Caco-2 (cell line): ENCODE results near the gene SLC6A6. TPM values are rescaled to one million over a fixed set of nuclear protein-coding genes. Genes with fewer than 3 reads are reported as not detected.

Source experiments
- BruUV-seq: library from RNA; stranded (reverse); fragments of 400-500 nt; replicated peaks from 2 replicates; lab custom pipeline; 2021; lab: Mats Ljungman, UMichigan
- CTCF ChIA-PET: fragments of 300-600 bp; sonication (Branson Sonifier 250); formaldehyde crosslinking; loops from one replicate; lab custom pipeline; 2022; ENCODE audit warnings: antibody characterized with exemption; lab: Charles Lee
- POLR2A ChIA-PET: fragments of 300-600 bp; sonication (Branson Sonifier 250); formaldehyde crosslinking; loops from one replicate; lab custom pipeline; 2022; ENCODE audit warnings: antibody characterized with exemption; lab: Charles Lee
- DNase-seq, 2 experiments: peaks; one replicate each; pipeline versions ENCODE4 v3.0.0 to v3.0.0-alpha.2; 2020 to 2022
- H3K27me3 ChIP-seq: replicated peaks from 2 replicates; pipeline ENCODE4 v1.6.0; 2011; ENCODE audit warnings: low read length; ENCODE audit not compliant: control insufficient read depth, insufficient read depth
- H3K36me3 ChIP-seq: 2 replicates; pipeline ENCODE4 v1.5.1; 2011; ENCODE audit warnings: low read length; ENCODE audit not compliant: control insufficient read depth, insufficient read depth
- H3K4me1 ChIP-seq: fragments of 250-450 bp; sonication (Bioruptor Pico); 2 replicates; pipeline ENCODE4 v1.5.1; 2020; ENCODE audit warnings: mild to moderate bottlenecking
- H3K4me3 ChIP-seq: 2 replicates; pipeline ENCODE4 v1.5.1; 2011; ENCODE audit warnings: low read depth, mild to moderate bottlenecking, control low read depth, low read length
- H3K9me3 ChIP-seq: fragments of 250-450 bp; sonication (Bioruptor Pico); 2 replicates; pipeline ENCODE4 v1.5.1; 2020; ENCODE audit warnings: mild to moderate bottlenecking, moderate library complexity
- H3K27ac Mint-ChIP-seq: one replicate; pipeline ENCODE4 v1.8.0; 2022; ENCODE audit warnings: mixed read lengths; ENCODE audit not compliant: unreplicated experiment
- H3K27me3 Mint-ChIP-seq: one replicate; pipeline ENCODE4 v1.8.0; 2022; ENCODE audit warnings: mixed read lengths; ENCODE audit not compliant: insufficient read depth, unreplicated experiment
- H3K36me3 Mint-ChIP-seq: one replicate; pipeline ENCODE4 v1.8.0; 2022; ENCODE audit warnings: mild to moderate bottlenecking, mixed read lengths; ENCODE audit not compliant: insufficient read depth, unreplicated experiment
- H3K4me1 Mint-ChIP-seq: one replicate; pipeline ENCODE4 v1.8.0; 2022; ENCODE audit warnings: low read depth, mixed read lengths; ENCODE audit not compliant: unreplicated experiment
- H3K4me3 Mint-ChIP-seq: one replicate; pipeline ENCODE4 v1.8.0; 2022; ENCODE audit warnings: mild to moderate bottlenecking, moderate library complexity, mixed read lengths; ENCODE audit not compliant: unreplicated experiment
- H3K9me3 Mint-ChIP-seq: one replicate; pipeline ENCODE4 v1.8.0; 2022; ENCODE audit warnings: mixed read lengths; ENCODE audit not compliant: unreplicated experiment
- CTCF ChIP-seq, 2 experiments: fragments of 200-600 bp in 1 of 2; IDR thresholded peaks; 1 replicate in 1 of 2; 2 replicates in 1 of 2; pipeline versions ENCODE4 v1.5.1 to v1.8.0; 2011 to 2022; ENCODE audit warnings: antibody characterized with exemption in 1 of 2, control low read depth in 1 of 2, inconsistent platforms in 1 of 2, low read depth in 1 of 2, low read length in 1 of 2, mild to moderate bottlenecking in 1 of 2, moderate library complexity in 1 of 2; ENCODE audit not compliant: insufficient read depth in 1 of 2, severe bottlenecking in 1 of 2, unreplicated experiment in 1 of 2
- intact Hi-C: fragments of 100-400 bp; cut with micrococcal nuclease; formaldehyde crosslinking; loops from one replicate; pipeline ENCODE4 v1.10.0; 2022; ENCODE audit not compliant: unreplicated experiment
- total RNA-seq: library from RNA; stranded (reverse); gene quantifications from 2 replicates; pipeline ENCODE4 v1.2.3, GENCODE V29; 2022

Gene SLC6A6
- total RNA-seq, 1 experiment from 2014 or later: 49.6 TPM

GRCh38 chr3:14424711-14425580 is 22.5 kb downstream of the SLC6A6 start:
- Histone ChIP-seq H3K27me3 (no peaks in the 10 kb centered on the region), H3K9me3 (no peaks in the 10 kb centered on the region), H3K36me3 (peaks cover 1% of the 10 kb centered on the region; the same call in 1 of the 2 replicates), H3K4me3 (no peak overlapping the region), H3K4me1 (peaks cover 22% of the 10 kb centered on the region)
- TF ChIP-seq CTCF (IDR thresholded peaks at IDR 0.05; ENCODE audit: insufficient read depth in 1 of 2, low read depth in 1 of 2, low read length in 1 of 2, severe bottlenecking in 1 of 2, unreplicated experiment in 1 of 2): no peak
- Mint-ChIP-seq H3K36me3 (peaks cover 28% of the 10 kb centered on the region), H3K4me1 (peaks cover 13% of the 10 kb centered on the region), H3K9me3 (no peaks in the 10 kb centered on the region), H3K27me3 (no peaks in the 10 kb centered on the region), H3K27ac (no peak overlapping the region), H3K4me3 (no peak overlapping the region)
- ChIA-PET CTCF (interaction anchor here (0.6 to 0.9 kb wide), 2 partner anchors 129 to 275 kb away, joined by 3 read pairs; no protein-coding TSS in a partner anchor), POLR2A (no interaction called here)
- DNase-seq: no peak
- BruUV-seq: no TSS peak
- intact Hi-C loops: no loop called here

- ChIA-PET CTCF (interaction anchor here (0.6 to 0.9 kb wide), 2 partner anchors 130 to 276 kb away, joined by 3 read pairs; no protein-coding TSS in a partner anchor), POLR2A (no interaction called here)
- no peaks in the 10 kb centered on the region for H3K9me3 Mint-ChIP-seq
- Histone ChIP-seq H3K36me3 (peaks cover 1% of the 10 kb centered on the region; the same call in 1 of the 2 replicates), H3K9me3 (no peaks in the 10 kb centered on the region), H3K4me1 (peaks cover 19% of the 10 kb centered on the region; the same call in 1 of the 2 replicates), H3K27me3 (no peaks in the 10 kb centered on the region), H3K4me3 (no peak overlapping the region)
- no peak for TF ChIP-seq CTCF (IDR thresholded peaks at IDR 0.05; ENCODE audit: insufficient read depth in 1 of 2, low read depth in 1 of 2, low read length in 1 of 2, severe bottlenecking in 1 of 2, unreplicated experiment in 1 of 2)
- no peak overlapping the region for H3K27ac Mint-ChIP-seq
- intact Hi-C loops: no loop called here
- H3K4me1 Mint-ChIP-seq: peaks cover 16% of the 10 kb centered on the region
- DNase-seq: no peak
- no TSS peak for BruUV-seq
- no peak overlapping the region for H3K4me3 Mint-ChIP-seq
- H3K36me3 Mint-ChIP-seq: peaks cover 28% of the 10 kb centered on the region
- no peaks in the 10 kb centered on the region for H3K27me3 Mint-ChIP-seq
Measured at GRCh38 chr3:14425581-14426304, 23.3 kb downstream of the SLC6A6 start.

GRCh38 chr3:14426305-14426620 is 23.9 kb downstream of the SLC6A6 start:
- H3K36me3 ChIP-seq: peaks cover 1% of the 10 kb centered on the region; the same call in 1 of the 2 replicates
- no peak overlapping the region for H3K4me3 ChIP-seq
- intact Hi-C loops: no loop called here
- Mint-ChIP-seq H3K27me3 (no peaks in the 10 kb centered on the region), H3K36me3 (peaks cover 22% of the 10 kb centered on the region), H3K27ac (no peak overlapping the region), H3K4me3 (no peak overlapping the region), H3K9me3 (no peaks in the 10 kb centered on the region), H3K4me1 (peaks cover 19% of the 10 kb centered on the region)
- TF ChIP-seq CTCF (IDR thresholded peaks at IDR 0.05; ENCODE audit: insufficient read depth in 1 of 2, low read depth in 1 of 2, low read length in 1 of 2, severe bottlenecking in 1 of 2, unreplicated experiment in 1 of 2): no peak
- H3K27me3 ChIP-seq: no peaks in the 10 kb centered on the region
- no TSS peak for BruUV-seq
- POLR2A ChIA-PET: no interaction called here
- DNase-seq: no peak
- peaks cover 22% of the 10 kb centered on the region; the same call in 1 of the 2 replicates for H3K4me1 ChIP-seq
- H3K9me3 ChIP-seq: no peaks in the 10 kb centered on the region
- CTCF ChIA-PET: no interaction called here
